Ascending aorta (tissue), 2 donors: Measurements from ENCODE around the gene GUCY2D. TPM values are rescaled to one million over a fixed set of nuclear protein-coding genes. Genes with fewer than 3 reads are reported as not detected.

Experiments
- DNase-seq, 2 donors: peaks; one replicate each; pipeline ENCODE4 v3.0.0-alpha.2; 2019; ENCODE audit warnings: low spot score in 2 of 2
- H3K27ac ChIP-seq, 2 donors: fragments of 200-600 bp; sonication (generic); one replicate each; pipeline ENCODE4 v1.5.1; 2016 to 2017; ENCODE audit warnings: mild to moderate bottlenecking in 1 of 2
- H3K27me3 ChIP-seq: fragments of 200-600 bp; sonication (generic); one replicate; pipeline ENCODE4 v1.5.1; 2017
- H3K36me3 ChIP-seq, 2 donors: fragments of 200-600 bp; sonication (generic); one replicate each; pipeline ENCODE4 v1.5.1; 2016
- H3K4me1 ChIP-seq, 2 donors: fragments of 200-600 bp; sonication (generic); one replicate each; pipeline ENCODE4 v1.5.1; 2016 to 2017; ENCODE audit warnings: mild to moderate bottlenecking in 1 of 2
- H3K4me3 ChIP-seq, 2 donors: fragments of 200-600 bp; sonication (generic); one replicate each; pipeline ENCODE4 v1.5.1; 2016 to 2017; ENCODE audit warnings: mild to moderate bottlenecking in 1 of 2
- H3K9me3 ChIP-seq, 2 donors: fragments of 200-600 bp; sonication (generic); one replicate each; pipeline ENCODE4 v1.5.1; 2016
- CTCF ChIP-seq, 3 experiments: fragments of 200-600 bp in 2 of 3; fragments of 450-650 bp in 1 of 3; sonication (generic) in 2 of 3; IDR thresholded peaks; one replicate each; pipeline ENCODE4 v1.5.1; 2016 to 2019; ENCODE audit warnings: antibody characterized with exemption in 3 of 3, mild to moderate bottlenecking in 1 of 3, moderate library complexity in 1 of 3
- intact Hi-C: fragments of 100-400 bp; cut with DNase I; formaldehyde crosslinking; loops from one replicate; pipeline ENCODE4 v1.15.1; 2023
- total RNA-seq: library from RNA; depleted of rRNA; stranded (reverse); fragments of >200 nt; gene quantifications from one replicate; pipeline ENCODE4 v1.1.0, GENCODE V29; 2016

Gene GUCY2D
- total RNA-seq, 1 donor from 2014 or later = not detected

- TF ChIP-seq CTCF (IDR thresholded peaks at IDR 0.05) = no peak
These were observed 41.0 kb upstream of the GUCY2D start for GRCh38 chr17:7961421-7961820.

GRCh38 chr17:7967751-7968150 is 34.7 kb upstream of the GUCY2D start:
- intact Hi-C loops = no loop called here
- no peak for TF ChIP-seq CTCF (IDR thresholded peaks at IDR 0.05)
- no peaks in the 10 kb centered on the region for H3K4me1 ChIP-seq
- no peak overlapping the region for H3K4me3 ChIP-seq
- H3K27me3 ChIP-seq = no peaks in the 10 kb centered on the region
- DNase-seq = no peak
- no peak overlapping the region for H3K27ac ChIP-seq
- H3K9me3 ChIP-seq = no peaks in the 10 kb centered on the region
- H3K36me3 ChIP-seq = no peaks in the 10 kb centered on the region

More at GRCh38 chr17:7961421-7961820, 41.0 kb upstream of the GUCY2D start:
- H3K4me3 ChIP-seq = no peak overlapping the region
- no peak for DNase-seq
- intact Hi-C loops = no loop called here
- H3K27ac ChIP-seq = no peak overlapping the region
- no peaks in the 10 kb centered on the region for H3K27me3 ChIP-seq
- no peaks in the 10 kb centered on the region for H3K4me1 ChIP-seq
- no peaks in the 10 kb centered on the region for H3K36me3 ChIP-seq
- H3K9me3 ChIP-seq = no peaks in the 10 kb centered on the region

- no peak for DNase-seq
- Histone ChIP-seq H3K4me3 (no peak overlapping the region), H3K4me1 (no peaks in the 10 kb centered on the region), H3K27ac (no peak overlapping the region), H3K9me3 (peaks cover under 1 to 3% of the 10 kb centered on the region in 2 donors), H3K27me3 (no peaks in the 10 kb centered on the region), H3K36me3 (no peaks in the 10 kb centered on the region)
- TF ChIP-seq CTCF (IDR thresholded peaks at IDR 0.05) = no peak
- intact Hi-C loops = no loop called here
These were observed 33.0 kb upstream of the GUCY2D start for GRCh38 chr17:7969433-7969832.

- Histone ChIP-seq H3K27me3 (no peaks in the 10 kb centered on the region), H3K36me3 (no peaks in the 10 kb centered on the region), H3K4me3 (no peak overlapping the region), H3K4me1 (no peaks in the 10 kb centered on the region), H3K9me3 (peaks cover 8 to 18% of the 10 kb centered on the region in 2 donors), H3K27ac (no peak overlapping the region)
- TF ChIP-seq CTCF (IDR thresholded peaks at IDR 0.05) = no peak
- DNase-seq = no peak
- intact Hi-C loops = no loop called here
These were observed 30.8 kb upstream of the GUCY2D start for GRCh38 chr17:7971651-7972050.

GRCh38 chr17:7972131-7972785 is 30.2 kb upstream of the GUCY2D start:
- Histone ChIP-seq H3K4me3 (no peak overlapping the region), H3K9me3 (peaks cover 8 to 18% of the 10 kb centered on the region in 2 donors), H3K36me3 (no peaks in the 10 kb centered on the region), H3K27me3 (no peaks in the 10 kb centered on the region), H3K27ac (no peak overlapping the region), H3K4me1 (no peaks in the 10 kb centered on the region)
- no peak for TF ChIP-seq CTCF (IDR thresholded peaks at IDR 0.05)
- DNase-seq = peak in 1 of 2 donors; percentile 47
- intact Hi-C loops = no loop called here
